ENCODE data around the gene TPM2.

- TF ChIP-seq CTCF (IDR thresholded peaks at IDR 0.05) = no peak
- no peak for TF ChIP-seq POLR2A (IDR thresholded peaks at IDR 0.05)
These were observed 22.0 kb upstream of the TPM2 start for GRCh38 chr9:35711501-35712428.
